Measurements from ENCODE around the gene MYO5A. TPM values are rescaled to one million over a fixed set of nuclear protein-coding genes. Genes with fewer than 3 reads are reported as not detected.
"Not testable (repeated sequence)": the region's sequence is repeated elsewhere in the genome, so short reads cannot be mapped to it uniquely, and the experiment has no call there.

The MYO5A gene
- total RNA-seq, 2 experiments from 2014 or later: 30.3 to 43.2 TPM

- H3K9me3 Mint-ChIP-seq (ENCODE audit: low read depth): no peaks in the 10 kb centered on the region
- peaks cover 44% of the 10 kb centered on the region for H3K4me1 Mint-ChIP-seq
- no peaks in the 10 kb centered on the region for H3K27me3 Mint-ChIP-seq
- H3K4me3 Mint-ChIP-seq: peak overlapping the region; percentile 63
- ATAC-seq (no peak), DNase-seq (no peak)
- CTCF ChIA-PET: interaction anchor here (0.6 to 4.1 kb wide), 10 partner anchors 33 to 381 kb away, joined by 3 to 19 read pairs (median 4); no protein-coding TSS in a partner anchor
- H3K27ac Mint-ChIP-seq: peak overlapping the region; percentile 89
- peaks cover 24% of the 10 kb centered on the region for H3K36me3 Mint-ChIP-seq
Measured at GRCh38 chr15:52463638-52464037, 65.0 kb downstream of the MYO5A start.

GRCh38 chr15:52462806-52463360, 65.8 kb downstream of the MYO5A start:
- CTCF ChIA-PET: interaction anchor here (0.6 to 4.1 kb wide), 10 partner anchors 34 to 380 kb away, joined by 3 to 19 read pairs (median 3); no protein-coding TSS in a partner anchor
- DNase-seq (no peak), ATAC-seq (no peak)
- H3K9me3 Mint-ChIP-seq (ENCODE audit: low read depth): peaks cover under 1% of the 10 kb centered on the region
- peaks cover 44% of the 10 kb centered on the region for H3K4me1 Mint-ChIP-seq
- H3K4me3 Mint-ChIP-seq: no peak overlapping the region
- H3K27me3 Mint-ChIP-seq: no peaks in the 10 kb centered on the region
- H3K36me3 Mint-ChIP-seq: peaks cover 26% of the 10 kb centered on the region
- peak overlapping the region; percentile 46 for H3K27ac Mint-ChIP-seq

GRCh38 chr15:52459701-52460100, 69.0 kb downstream of the MYO5A start:
- H3K9me3 Mint-ChIP-seq (ENCODE audit: low read depth); CTCF ChIA-PET; H3K27me3 Mint-ChIP-seq; ATAC-seq; DNase-seq; H3K27ac Mint-ChIP-seq; H3K4me3 Mint-ChIP-seq: not testable (repeated sequence)
- Mint-ChIP-seq H3K36me3 (peaks cover 43% of the 10 kb centered on the region), H3K4me1 (peaks cover 26% of the 10 kb centered on the region)

GRCh38 chr15:52459265-52459664, 69.4 kb downstream of the MYO5A start:
- CTCF ChIA-PET, H3K27me3 Mint-ChIP-seq, DNase-seq, ATAC-seq, H3K27ac Mint-ChIP-seq, H3K4me3 Mint-ChIP-seq: not testable (repeated sequence)
- Mint-ChIP-seq H3K36me3 (peaks cover 48% of the 10 kb centered on the region), H3K4me1 (peaks cover 25% of the 10 kb centered on the region), H3K9me3 (ENCODE audit: low read depth) (peaks cover 14% of the 10 kb centered on the region)

GRCh38 chr15:52448011-52448890, 80.4 kb downstream of the MYO5A start:
- Mint-ChIP-seq H3K27ac (no peak overlapping the region), H3K4me3 (no peak overlapping the region), H3K4me1 (no peaks in the 10 kb centered on the region), H3K9me3 (ENCODE audit: low read depth) (no peaks in the 10 kb centered on the region), H3K27me3 (no peaks in the 10 kb centered on the region), H3K36me3 (peaks cover 17% of the 10 kb centered on the region)
- DNase-seq (no peak), ATAC-seq (no peak)
- CTCF ChIA-PET: no interaction called here

GRCh38 chr15:52445954-52446353, 82.7 kb downstream of the MYO5A start:
- H3K27ac Mint-ChIP-seq: no peak overlapping the region
- CTCF ChIA-PET: no interaction called here
- DNase-seq (no peak), ATAC-seq (no peak)
- H3K27me3 Mint-ChIP-seq: no peaks in the 10 kb centered on the region
- H3K36me3 Mint-ChIP-seq: peaks cover 4% of the 10 kb centered on the region
- no peaks in the 10 kb centered on the region for H3K9me3 Mint-ChIP-seq (ENCODE audit: low read depth)
- H3K4me3 Mint-ChIP-seq: no peak overlapping the region
- H3K4me1 Mint-ChIP-seq: peaks cover 5% of the 10 kb centered on the region

- H3K4me1 Mint-ChIP-seq: peaks cover 5% of the 10 kb centered on the region
- no peak overlapping the region for H3K4me3 Mint-ChIP-seq
- H3K27me3 Mint-ChIP-seq: no peaks in the 10 kb centered on the region
- H3K27ac Mint-ChIP-seq: no peak overlapping the region
- no peak for ATAC-seq
- H3K36me3 Mint-ChIP-seq: peaks cover 2% of the 10 kb centered on the region
- CTCF ChIA-PET: no interaction called here
- no peak for DNase-seq
- H3K9me3 Mint-ChIP-seq (ENCODE audit: low read depth): no peaks in the 10 kb centered on the region
Measured at GRCh38 chr15:52445553-52445952, 83.1 kb downstream of the MYO5A start.

GRCh38 chr15:52443205-52443604, 85.5 kb downstream of the MYO5A start:
- ATAC-seq; H3K9me3 Mint-ChIP-seq (ENCODE audit: low read depth); H3K4me3 Mint-ChIP-seq; H3K27ac Mint-ChIP-seq; H3K4me1 Mint-ChIP-seq; H3K27me3 Mint-ChIP-seq; H3K36me3 Mint-ChIP-seq; DNase-seq; CTCF ChIA-PET: not testable (repeated sequence)

- H3K36me3 Mint-ChIP-seq: no peaks in the 10 kb centered on the region
- peaks cover 13% of the 10 kb centered on the region for H3K4me1 Mint-ChIP-seq
- no peak for DNase-seq
- H3K4me3 Mint-ChIP-seq: no peak overlapping the region
- CTCF ChIA-PET: interaction anchor here (0.7 to 0.9 kb wide), 2 partner anchors 24 to 45 kb away, joined by 3 to 4 read pairs; no protein-coding TSS in a partner anchor
- ATAC-seq: no peak
- H3K27me3 Mint-ChIP-seq: no peaks in the 10 kb centered on the region
- H3K27ac Mint-ChIP-seq: no peak overlapping the region
- H3K9me3 Mint-ChIP-seq (ENCODE audit: low read depth): no peaks in the 10 kb centered on the region
Measured at GRCh38 chr15:52441841-52442240, 86.8 kb downstream of the MYO5A start.

GRCh38 chr15:52440946-52441345, 87.7 kb downstream of the MYO5A start:
- Mint-ChIP-seq H3K27me3 (no peaks in the 10 kb centered on the region), H3K4me3 (no peak overlapping the region), H3K27ac (no peak overlapping the region), H3K36me3 (no peaks in the 10 kb centered on the region), H3K4me1 (peaks cover 13% of the 10 kb centered on the region), H3K9me3 (ENCODE audit: low read depth) (no peaks in the 10 kb centered on the region)
- ATAC-seq: no peak
- CTCF ChIA-PET: no interaction called here
- DNase-seq: no peak

GRCh38 chr15:52440414-52440813, 88.3 kb downstream of the MYO5A start:
- CTCF ChIA-PET: no interaction called here
- H3K27me3 Mint-ChIP-seq: no peaks in the 10 kb centered on the region
- no peaks in the 10 kb centered on the region for H3K9me3 Mint-ChIP-seq (ENCODE audit: low read depth)
- DNase-seq: no peak
- no peak overlapping the region for H3K27ac Mint-ChIP-seq
- ATAC-seq: no peak
- peaks cover 13% of the 10 kb centered on the region for H3K4me1 Mint-ChIP-seq
- no peak overlapping the region for H3K4me3 Mint-ChIP-seq
- H3K36me3 Mint-ChIP-seq: no peaks in the 10 kb centered on the region

- Mint-ChIP-seq H3K27ac (no peak overlapping the region), H3K4me3 (no peak overlapping the region), H3K4me1 (peaks cover 13% of the 10 kb centered on the region), H3K36me3 (no peaks in the 10 kb centered on the region), H3K9me3 (ENCODE audit: low read depth) (no peaks in the 10 kb centered on the region), H3K27me3 (no peaks in the 10 kb centered on the region)
- DNase-seq (no peak), ATAC-seq (no peak)
- CTCF ChIA-PET: interaction anchor here (1.8 kb wide), 1 partner anchor 143 kb away, joined by 3 read pairs; no protein-coding TSS in a partner anchor
Measured at GRCh38 chr15:52439470-52439869, 89.2 kb downstream of the MYO5A start.

GRCh38 chr15:52439042-52439441, 89.6 kb downstream of the MYO5A start:
- not testable (repeated sequence) for H3K9me3 Mint-ChIP-seq (ENCODE audit: low read depth); ATAC-seq
- CTCF ChIA-PET: interaction anchor here (1.8 kb wide), 1 partner anchor 144 kb away, joined by 3 read pairs; no protein-coding TSS in a partner anchor

GRCh38 chr15:52438047-52438446, 90.6 kb downstream of the MYO5A start:
- peaks cover 12% of the 10 kb centered on the region for H3K4me1 Mint-ChIP-seq
- no peak overlapping the region for H3K4me3 Mint-ChIP-seq
- H3K27me3 Mint-ChIP-seq: no peaks in the 10 kb centered on the region
- ATAC-seq (no peak), DNase-seq (no peak)
- CTCF ChIA-PET: interaction anchor here (0.7 to 1.8 kb wide), 2 partner anchors 145 to 989 kb away, joined by 3 read pairs; no protein-coding TSS in a partner anchor
- no peaks in the 10 kb centered on the region for H3K36me3 Mint-ChIP-seq
- H3K9me3 Mint-ChIP-seq (ENCODE audit: low read depth): no peaks in the 10 kb centered on the region
- no peak overlapping the region for H3K27ac Mint-ChIP-seq

More at GRCh38 chr15:52439042-52439441, 89.6 kb downstream of the MYO5A start:
- H3K27ac Mint-ChIP-seq, DNase-seq, H3K36me3 Mint-ChIP-seq, H3K27me3 Mint-ChIP-seq, H3K4me3 Mint-ChIP-seq: not testable (repeated sequence)
- H3K4me1 Mint-ChIP-seq: peaks cover 13% of the 10 kb centered on the region

All from activated CD8-positive, alpha-beta memory T cell treated with anti-CD3 and anti-CD28 coated beads, Interleukin-2, amount 10 ng/mL, durations not matched to agents 7 days and 5 days (primary cell).